Nephron progenitor cell (in vitro differentiated cells): ENCODE data around the gene CLDN10.
A peak's percentile ranks its signal among the peaks of the same experiment; 100 is the strongest.

Source experiments
- DNase-seq: peaks from one replicate; pipeline ENCODE4 v3.0.0; 2021
- H3K27ac Mint-ChIP-seq: 2 replicates; pipeline ENCODE4 v1.8.0; 2021; ENCODE audit warnings: mild to moderate bottlenecking, moderate library complexity, mixed read lengths
- H3K27me3 Mint-ChIP-seq: 2 replicates; pipeline ENCODE4 v1.8.0; 2021; ENCODE audit warnings: mild to moderate bottlenecking, low read depth, mixed read lengths; ENCODE audit not compliant: poor library complexity
- H3K36me3 Mint-ChIP-seq: 2 replicates; pipeline ENCODE4 v1.8.0; 2021; ENCODE audit warnings: low read depth, mixed read lengths
- H3K4me1 Mint-ChIP-seq: 2 replicates; pipeline ENCODE4 v1.8.0; 2021; ENCODE audit warnings: mixed read lengths
- H3K4me3 Mint-ChIP-seq: 2 replicates; pipeline ENCODE4 v1.8.0; 2021; ENCODE audit warnings: mild to moderate bottlenecking, moderate library complexity, mixed read lengths
- H3K9me3 Mint-ChIP-seq: 2 replicates; pipeline ENCODE4 v1.8.0; 2021; ENCODE audit warnings: mild to moderate bottlenecking, moderate library complexity, mixed read lengths
- CTCF ChIP-seq: fragments of 200-600 bp; sonication (generic); IDR thresholded peaks from 2 replicates; pipeline ENCODE4 v1.5.0; 2021; ENCODE audit warnings: antibody characterized with exemption

CLDN10 gene, protein sequence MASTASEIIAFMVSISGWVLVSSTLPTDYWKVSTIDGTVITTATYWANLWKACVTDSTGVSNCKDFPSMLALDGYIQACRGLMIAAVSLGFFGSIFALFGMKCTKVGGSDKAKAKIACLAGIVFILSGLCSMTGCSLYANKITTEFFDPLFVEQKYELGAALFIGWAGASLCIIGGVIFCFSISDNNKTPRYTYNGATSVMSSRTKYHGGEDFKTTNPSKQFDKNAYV

GRCh38 chr13:95552539-95553441 is at the start of gene CLDN10:
Gene CLDN10, plus strand, starts transcription at chr13:95552720. Its CDS starts 34 bp downstream, at chr13:95552754.
- no peak within 1 kb of the TSS for H3K27ac Mint-ChIP-seq
- peak; percentile 63 for TF ChIP-seq CTCF
- peaks cover 56% of the 10 kb centered on the region for H3K27me3 Mint-ChIP-seq
- peaks cover 40% of the 10 kb centered on the region for H3K4me1 Mint-ChIP-seq
- peak; percentile 84 for DNase-seq
- no peaks in the 10 kb centered on the region for H3K36me3 Mint-ChIP-seq
- peaks cover 7% of the 10 kb centered on the region for H3K9me3 Mint-ChIP-seq
- H3K4me3 Mint-ChIP-seq, result peak within 1 kb of the TSS; percentile 77

GRCh38 chr13:95503662-95504061 is 48.9 kb upstream of the CLDN10 start:
- peaks cover 16% of the 10 kb centered on the region for H3K27me3 Mint-ChIP-seq
- no peak for TF ChIP-seq CTCF
- no peak for DNase-seq
- H3K36me3 Mint-ChIP-seq, result peaks cover 8% of the 10 kb centered on the region
- peaks cover 21% of the 10 kb centered on the region for H3K9me3 Mint-ChIP-seq
- no peak overlapping the region for H3K27ac Mint-ChIP-seq
- H3K4me1 Mint-ChIP-seq, result no peaks in the 10 kb centered on the region
- no peak overlapping the region for H3K4me3 Mint-ChIP-seq

DNA sequence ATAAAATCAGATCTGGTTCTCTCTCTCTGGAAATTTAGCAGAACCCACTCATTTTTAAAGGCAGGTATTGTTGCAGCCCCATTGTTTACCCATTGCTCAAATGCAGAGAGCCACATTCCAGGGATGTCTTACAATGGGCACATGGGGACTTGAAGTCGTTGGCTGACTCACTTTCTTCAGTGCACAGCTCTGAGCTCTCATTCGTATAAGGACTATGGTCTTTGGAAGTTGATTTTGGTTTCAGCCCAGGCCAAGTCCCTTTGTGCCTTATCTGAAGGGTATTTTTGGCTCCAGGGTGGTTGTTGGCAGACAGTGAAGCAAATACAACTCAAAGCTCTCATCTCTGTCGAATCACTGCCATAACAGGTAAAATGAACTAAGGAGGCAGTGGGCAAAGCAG is 47.3 kb upstream of the CLDN10 start:
- peaks cover 18% of the 10 kb centered on the region for H3K9me3 Mint-ChIP-seq
- no peak for DNase-seq
- H3K27ac Mint-ChIP-seq, result no peak overlapping the region
- H3K36me3 Mint-ChIP-seq, result peaks cover 5% of the 10 kb centered on the region
- peaks cover 15% of the 10 kb centered on the region for H3K27me3 Mint-ChIP-seq
- H3K4me3 Mint-ChIP-seq, result no peak overlapping the region
- no peak for TF ChIP-seq CTCF
- H3K4me1 Mint-ChIP-seq, result no peaks in the 10 kb centered on the region

DNA sequence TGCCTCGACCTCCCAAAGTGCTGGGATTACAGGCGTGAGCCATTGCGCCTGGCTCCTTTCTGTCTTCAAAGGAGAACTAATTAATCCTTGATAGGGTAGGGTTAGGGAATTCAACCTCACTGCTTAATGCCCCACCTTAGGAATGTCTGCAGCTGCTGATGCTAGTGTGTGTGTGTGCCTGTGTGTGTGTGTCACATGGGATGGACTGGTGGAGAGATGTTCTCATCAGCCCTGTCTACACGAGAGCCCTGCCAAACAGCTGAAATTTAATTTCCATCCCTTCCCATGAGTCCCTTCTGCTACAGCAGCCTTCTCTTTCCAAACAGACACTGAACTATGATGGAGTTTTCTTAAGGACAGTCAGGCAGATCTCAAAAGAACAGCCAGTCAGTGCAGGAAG is 46.5 kb upstream of the CLDN10 start:
- H3K27me3 Mint-ChIP-seq, result peaks cover 11% of the 10 kb centered on the region
- no peaks in the 10 kb centered on the region for H3K4me1 Mint-ChIP-seq
- H3K36me3 Mint-ChIP-seq, result no peaks in the 10 kb centered on the region
- no peak for DNase-seq
- H3K4me3 Mint-ChIP-seq, result no peak overlapping the region
- H3K9me3 Mint-ChIP-seq, result peaks cover 11% of the 10 kb centered on the region
- H3K27ac Mint-ChIP-seq, result no peak overlapping the region
- TF ChIP-seq CTCF, result no peak

- peaks cover 6% of the 10 kb centered on the region for H3K27me3 Mint-ChIP-seq
- H3K4me1 Mint-ChIP-seq, result no peaks in the 10 kb centered on the region
- DNase-seq, result no peak
- H3K36me3 Mint-ChIP-seq, result no peaks in the 10 kb centered on the region
- H3K4me3 Mint-ChIP-seq, result no peak overlapping the region
- no peak overlapping the region for H3K27ac Mint-ChIP-seq
- no peak for TF ChIP-seq CTCF
- no peaks in the 10 kb centered on the region for H3K9me3 Mint-ChIP-seq
Measured at GRCh38 chr13:95507991-95508390, 44.5 kb upstream of the CLDN10 start.
